GM18499 (cell line): Measurements from ENCODE around the gene ZYX.

Experiments used
- ATAC-seq: cut with Tn5 transposase; IDR thresholded peaks from one replicate; pipeline ENCODE4 v1.9.1; 2021; ENCODE audit warnings: moderate number of reproducible peaks; ENCODE audit not compliant: insufficient read depth, unreplicated experiment

Gene ZYX

GRCh38 chr7:143361552-143362130 is 19.5 kb upstream of the ZYX start:
- ATAC-seq, result no peak

DNA sequence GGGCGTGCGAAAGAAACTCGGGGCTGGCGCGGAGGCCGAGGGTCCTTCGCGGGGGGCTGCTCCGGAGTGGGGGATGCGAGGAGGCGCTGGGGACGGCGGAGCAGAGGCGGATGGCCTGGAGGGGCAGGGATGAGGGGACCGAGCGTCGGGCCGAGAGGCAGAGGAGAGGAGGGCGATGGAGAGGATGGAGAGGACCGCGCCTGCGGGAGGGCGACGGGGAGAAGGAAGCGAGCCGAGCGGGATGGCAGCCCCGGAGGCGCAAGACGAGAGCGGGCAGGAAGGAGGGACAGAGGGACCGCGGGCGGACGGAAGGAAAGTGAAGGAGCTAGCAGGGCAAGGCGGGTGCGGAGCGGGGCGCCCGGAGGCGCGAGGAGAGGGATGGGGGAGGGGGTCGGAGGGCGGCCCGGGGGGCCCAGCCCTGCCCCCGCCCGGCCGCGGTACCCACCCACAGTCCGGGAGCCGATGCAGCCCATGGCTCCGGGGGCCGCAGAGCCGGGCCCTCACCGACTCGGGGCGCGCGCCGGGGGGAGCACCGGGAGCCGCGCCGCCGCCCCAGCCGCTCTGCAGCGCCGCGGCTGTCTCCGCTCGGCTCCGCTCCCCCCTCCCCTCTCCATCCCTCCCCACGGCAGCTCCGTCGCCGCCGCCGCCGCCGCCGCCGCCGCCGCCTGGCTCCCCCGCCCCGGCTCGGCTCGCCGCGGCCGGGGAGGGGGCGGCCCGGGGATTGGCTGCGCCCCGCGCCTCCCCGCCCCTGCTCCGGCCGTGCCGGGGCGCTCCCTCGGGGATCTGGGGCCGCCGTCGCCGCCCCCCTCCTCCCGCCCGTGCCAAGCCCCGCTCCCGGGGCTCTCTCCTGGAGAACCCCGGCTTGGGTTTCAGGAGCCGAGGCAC is 18.8 kb upstream of the ZYX start, which contains the start of gene FAM131B:
FAM131B (minus strand) TSS at position 583 of the 885 bp plus-strand sequence; CDS start at position 473, 110 bp downstream.
- ATAC-seq, result no peak

DNA sequence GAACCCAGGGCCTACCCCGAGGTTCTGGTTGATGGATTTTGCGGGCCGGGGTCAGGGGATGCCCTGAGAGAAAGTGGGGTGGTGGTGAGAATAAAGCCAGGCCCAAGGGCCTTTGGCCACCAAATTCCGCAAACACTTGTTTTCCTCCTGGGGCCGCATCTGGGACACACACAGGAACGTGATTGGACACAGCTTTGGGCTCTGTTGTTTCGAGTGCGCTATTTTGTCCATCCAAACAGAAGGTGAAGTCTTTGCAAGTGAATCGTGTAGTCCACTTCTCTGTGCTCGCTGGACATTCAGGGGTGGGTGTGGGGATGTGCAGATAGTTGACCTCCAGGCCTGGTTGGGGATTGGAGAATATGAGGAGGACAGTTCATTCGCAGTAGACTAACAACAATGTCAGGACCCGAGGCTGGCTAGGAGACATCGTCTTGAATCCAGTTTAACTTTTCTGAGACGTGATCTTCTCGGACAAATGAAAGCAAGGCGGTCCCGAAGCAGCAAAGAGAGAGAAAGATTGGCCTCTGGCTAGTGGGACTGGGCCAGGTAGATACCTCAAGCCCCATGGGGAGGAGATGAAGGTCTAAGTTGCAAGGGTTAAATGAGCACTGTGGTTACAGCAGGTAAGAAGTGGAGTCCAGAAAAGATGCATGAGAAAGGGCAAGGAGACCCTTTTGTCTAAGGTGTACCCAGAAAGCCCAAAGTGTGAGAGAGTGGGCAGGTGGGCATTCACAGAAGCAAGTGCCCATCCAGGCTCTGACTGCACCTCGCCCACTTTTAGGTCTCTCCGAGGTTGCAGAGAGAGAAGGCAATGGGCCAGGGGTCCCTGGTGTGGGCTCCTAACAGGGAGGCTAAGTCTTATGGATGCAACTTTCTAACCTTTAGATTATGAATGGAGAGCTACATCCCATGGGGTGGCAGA is 17.9 kb upstream of the ZYX start:
- ATAC-seq, result no peak

DNA sequence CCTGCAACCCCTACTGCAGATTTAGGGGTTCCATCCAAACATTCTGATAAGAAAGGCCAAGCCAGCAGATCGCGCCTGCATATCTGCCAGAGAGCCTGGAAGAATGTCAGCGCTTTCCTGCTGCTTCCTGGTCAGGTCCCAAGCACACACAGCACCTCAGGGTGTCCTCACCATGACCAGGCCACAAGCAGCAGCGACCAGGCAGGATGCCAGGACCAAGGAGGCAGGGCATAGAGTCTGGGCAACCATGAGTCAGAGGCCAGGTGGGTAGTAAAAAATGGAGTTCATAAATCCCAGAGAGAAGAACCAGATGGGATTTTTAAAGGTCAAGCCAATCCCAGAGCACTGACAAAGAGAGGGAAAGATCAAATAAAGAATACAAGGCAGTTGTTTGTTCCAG is 13.2 kb upstream of the ZYX start:
- no peak for ATAC-seq

DNA sequence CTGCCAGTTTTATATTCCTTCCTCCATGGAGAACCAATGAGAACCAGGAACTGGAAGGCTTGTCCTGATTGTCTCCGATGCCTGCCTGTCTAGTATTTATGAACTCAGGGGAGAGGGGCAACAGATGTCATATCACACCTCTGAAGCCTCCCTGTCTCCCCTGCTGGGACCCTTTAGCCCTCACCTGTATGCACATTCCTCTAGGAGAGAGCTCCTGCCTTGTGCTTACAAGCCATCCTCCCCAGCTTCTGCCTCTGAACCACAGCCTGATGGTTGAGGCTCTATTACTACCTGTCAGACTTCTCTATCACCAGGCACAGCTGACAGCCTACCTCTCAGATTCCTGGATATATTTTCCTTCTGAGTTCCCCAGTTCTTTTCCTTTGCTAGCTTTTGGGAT is 12.8 kb upstream of the ZYX start:
- ATAC-seq, result no peak

GRCh38 chr7:143369678-143370651 is 11.2 kb upstream of the ZYX start:
- ATAC-seq, result no peak

DNA sequence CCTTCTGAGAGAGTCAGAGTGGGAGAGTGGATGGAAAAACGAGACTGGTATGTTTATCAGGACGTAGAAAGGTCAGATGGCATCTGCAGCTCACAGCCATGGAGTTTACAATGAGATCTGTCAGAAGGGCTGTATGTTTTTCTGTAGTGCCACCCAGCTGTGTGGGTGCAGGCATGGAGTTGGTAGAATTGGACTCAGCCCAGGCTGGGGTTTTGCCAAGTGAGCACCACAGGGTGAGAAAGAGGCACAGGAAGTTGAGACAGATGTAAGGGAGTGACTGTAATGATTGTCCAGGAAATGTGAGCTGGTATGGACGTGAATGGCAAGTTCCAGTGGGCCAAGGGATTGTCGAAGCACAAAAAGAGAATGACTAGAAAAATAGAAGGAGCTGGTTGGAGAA is 9.1 kb upstream of the ZYX start:
- ATAC-seq, result no peak

GRCh38 chr7:143373255-143373794 is 7.8 kb upstream of the ZYX start:
- no peak for ATAC-seq

- no peak for ATAC-seq
These were observed 6.6 kb upstream of the ZYX start for GRCh38 chr7:143374561-143374960.

DNA sequence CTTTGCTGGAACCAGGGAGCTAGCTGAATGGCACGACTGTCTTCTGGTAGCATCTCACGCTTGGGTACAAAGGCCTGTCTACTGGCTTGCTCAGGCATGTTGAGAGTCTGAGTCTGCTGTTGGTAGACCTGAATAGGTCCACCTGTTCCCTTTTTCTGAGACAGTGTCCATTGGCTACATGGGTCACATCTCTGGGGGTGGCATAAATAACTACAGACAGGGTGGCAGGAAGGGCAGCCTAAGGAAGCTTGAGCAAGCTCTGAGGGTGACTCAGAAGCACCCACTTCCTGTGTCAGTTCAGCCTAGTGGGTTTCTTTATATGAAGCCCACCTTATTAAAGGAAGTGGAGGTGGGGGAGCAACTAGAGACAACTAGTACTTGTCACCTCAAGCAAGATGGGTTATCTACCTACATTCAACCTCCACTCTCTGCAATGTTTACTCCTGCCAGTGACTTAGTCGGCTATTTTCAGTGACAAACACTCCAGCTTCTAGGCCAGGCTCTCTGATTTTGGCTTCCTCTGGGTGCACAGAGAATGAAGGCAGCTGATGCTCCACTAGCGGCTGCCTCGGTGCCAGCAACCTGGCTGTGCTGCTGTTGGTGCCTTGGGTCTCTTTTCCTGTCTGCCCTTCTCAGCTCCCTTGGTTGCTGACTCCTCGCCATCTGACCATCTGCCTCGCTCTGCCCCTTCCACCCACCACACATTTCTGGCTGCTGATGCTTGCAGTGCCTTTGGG is 5.7 kb upstream of the ZYX start:
- ATAC-seq, result no peak

DNA sequence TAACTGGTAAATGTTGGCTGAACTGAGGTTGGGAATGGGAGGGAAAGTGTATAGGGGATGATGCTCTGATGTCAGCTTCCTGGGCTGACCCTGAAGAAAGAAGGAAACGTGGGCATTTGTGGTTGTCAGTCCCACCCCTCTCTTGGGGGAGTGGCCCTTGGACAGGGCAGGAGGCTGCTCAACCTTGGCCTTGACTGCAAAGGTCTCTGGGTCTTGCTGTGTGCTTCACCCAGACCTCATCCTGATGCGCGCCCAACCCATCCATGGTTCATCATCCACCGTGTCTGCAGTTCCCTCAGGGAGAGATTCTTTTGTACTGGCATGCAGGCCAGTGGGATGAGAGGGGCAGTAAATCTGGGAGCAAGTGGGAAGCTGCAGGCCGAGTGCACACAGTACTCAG is 4.7 kb upstream of the ZYX start:
- no peak for ATAC-seq

DNA sequence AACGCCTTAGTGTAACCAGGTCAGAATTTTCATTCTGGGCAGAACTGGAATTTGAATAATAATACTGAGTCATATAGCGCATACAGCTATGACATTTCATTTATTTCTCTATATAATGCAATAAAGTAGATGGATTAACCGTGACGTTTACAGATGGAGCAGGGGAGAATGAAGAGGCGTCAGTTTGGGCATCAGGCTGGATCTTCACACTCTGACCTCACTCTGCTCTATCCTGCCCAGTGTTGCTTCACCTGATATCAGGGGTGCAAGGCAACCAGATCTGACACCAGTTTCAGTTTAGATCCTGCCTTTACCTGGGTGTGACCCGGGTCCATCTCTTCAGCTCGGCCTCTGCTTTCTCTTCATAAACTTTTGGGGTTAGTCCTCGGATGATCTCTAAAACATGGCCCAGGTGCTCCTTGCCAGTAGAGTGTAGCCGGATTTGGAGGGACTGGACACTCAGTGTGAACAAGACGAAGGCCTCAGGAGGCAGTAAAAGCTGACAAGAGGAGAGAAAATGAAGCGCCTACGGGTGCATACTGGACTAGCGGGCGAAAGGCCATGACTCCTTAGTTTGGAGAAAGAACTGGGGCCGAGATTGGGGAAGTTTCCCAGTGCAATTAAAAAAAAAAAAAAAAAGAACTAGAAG is 1.4 kb upstream of the ZYX start:
- ATAC-seq, result no peak

DNA sequence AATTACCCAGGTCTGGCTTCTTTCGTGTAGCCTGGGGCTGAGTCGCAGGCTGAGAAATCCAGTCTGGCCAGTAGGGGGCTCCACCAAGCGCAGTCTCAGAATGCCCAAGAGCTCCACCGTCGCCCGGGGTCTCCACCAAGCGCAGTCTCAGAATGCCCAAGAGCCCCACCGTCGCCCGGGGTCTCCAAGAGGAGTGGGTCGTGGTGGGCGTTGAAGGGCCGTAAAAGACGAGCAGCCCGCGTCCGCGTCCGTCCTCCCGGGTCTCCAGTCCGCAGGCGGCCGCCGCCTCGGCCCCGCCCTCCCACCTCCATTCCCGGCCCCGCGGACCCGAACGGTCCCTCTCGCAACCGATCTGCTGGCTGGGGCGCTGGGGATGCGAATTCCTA is 892 bp upstream of the ZYX start:
- ATAC-seq, result peak; percentile 36

DNA sequence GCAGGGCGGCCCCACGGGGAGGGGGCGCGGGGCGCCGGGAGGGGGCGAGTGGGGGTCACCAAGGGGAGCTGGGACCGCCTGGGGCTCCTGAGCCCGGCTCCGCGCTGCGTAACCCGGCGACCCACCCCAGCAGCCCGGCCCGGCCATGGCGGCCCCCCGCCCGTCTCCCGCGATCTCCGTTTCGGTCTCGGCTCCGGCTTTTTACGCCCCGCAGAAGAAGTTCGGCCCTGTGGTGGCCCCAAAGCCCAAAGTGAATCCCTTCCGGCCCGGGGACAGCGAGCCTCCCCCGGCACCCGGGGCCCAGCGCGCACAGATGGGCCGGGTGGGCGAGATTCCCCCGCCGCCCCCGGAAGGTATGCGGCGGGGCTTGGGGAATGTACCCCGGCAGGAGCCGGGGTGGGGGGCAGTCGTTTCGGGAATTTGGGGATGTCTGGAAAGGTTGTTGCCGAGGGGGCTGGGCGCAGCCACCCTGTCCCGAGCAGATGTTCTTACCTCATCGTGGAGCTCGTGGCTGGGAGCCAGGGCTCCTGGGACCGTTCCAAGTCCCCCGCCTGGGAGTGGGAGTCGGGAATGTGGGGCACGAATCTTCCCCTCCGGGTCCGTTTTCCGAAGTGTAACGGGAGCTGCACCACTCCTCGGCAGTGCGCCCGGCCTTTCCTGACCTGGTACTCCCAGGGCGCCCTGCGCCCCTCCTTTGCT is 431 bp downstream of the ZYX start:
- ATAC-seq, result peak; percentile 11

DNA sequence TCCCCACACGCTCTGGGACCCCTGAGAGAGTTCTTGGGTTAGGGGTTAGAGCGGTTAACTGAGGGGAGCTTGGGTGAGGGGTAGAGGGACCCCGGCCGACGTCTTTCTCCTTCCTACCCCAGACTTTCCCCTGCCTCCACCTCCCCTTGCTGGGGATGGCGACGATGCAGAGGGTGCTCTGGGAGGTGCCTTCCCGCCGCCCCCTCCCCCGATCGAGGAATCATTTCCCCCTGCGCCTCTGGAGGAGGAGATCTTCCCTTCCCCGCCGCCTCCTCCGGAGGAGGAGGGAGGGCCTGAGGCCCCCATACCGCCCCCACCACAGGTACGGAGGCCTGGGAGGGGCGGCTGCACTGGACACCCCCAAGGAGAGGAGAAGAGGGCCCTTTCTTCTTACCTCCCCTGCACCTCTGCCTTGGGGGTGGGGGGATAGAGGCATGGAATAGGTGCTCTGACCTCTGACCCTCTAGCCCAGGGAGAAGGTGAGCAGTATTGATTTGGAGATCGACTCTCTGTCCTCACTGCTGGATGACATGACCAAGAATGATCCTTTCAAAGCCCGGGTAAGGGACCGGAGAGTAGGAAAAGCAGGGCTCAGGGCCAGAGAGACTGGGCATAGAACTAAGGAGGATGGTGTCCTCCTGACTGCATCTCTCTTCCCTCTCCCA is 1.1 kb downstream of the ZYX start:
- no peak for ATAC-seq

DNA sequence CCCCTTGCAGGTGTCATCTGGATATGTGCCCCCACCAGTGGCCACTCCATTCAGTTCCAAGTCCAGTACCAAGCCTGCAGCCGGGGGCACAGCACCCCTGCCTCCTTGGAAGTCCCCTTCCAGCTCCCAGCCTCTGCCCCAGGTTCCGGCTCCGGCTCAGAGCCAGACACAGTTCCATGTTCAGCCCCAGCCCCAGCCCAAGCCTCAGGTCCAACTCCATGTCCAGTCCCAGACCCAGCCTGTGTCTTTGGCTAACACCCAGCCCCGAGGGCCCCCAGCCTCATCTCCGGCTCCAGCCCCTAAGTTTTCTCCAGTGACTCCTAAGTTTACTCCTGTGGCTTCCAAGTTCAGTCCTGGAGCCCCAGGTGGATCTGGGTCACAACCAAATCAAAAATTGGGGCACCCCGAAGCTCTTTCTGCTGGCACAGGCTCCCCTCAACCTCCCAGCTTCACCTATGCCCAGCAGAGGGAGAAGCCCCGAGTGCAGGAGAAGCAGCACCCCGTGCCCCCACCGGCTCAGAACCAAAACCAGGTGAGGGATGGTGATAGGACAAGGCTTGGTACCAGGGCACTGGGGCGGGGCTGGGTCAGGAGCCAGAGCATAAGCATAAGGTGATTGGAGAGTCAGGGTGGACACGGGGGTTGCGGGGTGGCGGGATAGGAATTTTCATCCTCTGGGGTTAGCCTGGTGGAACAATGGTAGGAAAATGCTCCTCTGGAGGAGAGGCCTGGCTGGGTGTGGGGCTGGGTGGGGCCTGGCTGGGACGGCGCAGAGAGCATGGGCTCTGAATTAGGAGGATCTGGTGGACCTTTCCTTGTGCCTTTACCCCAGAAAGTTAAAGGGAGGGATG is 1.9 kb downstream of the ZYX start:
- ATAC-seq, result no peak
